Astrocyte of the hippocampus (primary cell): ENCODE data around the gene NASP.
A peak's percentile ranks its signal among the peaks of the same experiment; 100 is the strongest.

Experiments used
- DNase-seq: peaks from one replicate; pipeline ENCODE4 v3.0.0; 2011; ENCODE audit warnings: low read depth, low spot score

Gene NASP

DNA sequence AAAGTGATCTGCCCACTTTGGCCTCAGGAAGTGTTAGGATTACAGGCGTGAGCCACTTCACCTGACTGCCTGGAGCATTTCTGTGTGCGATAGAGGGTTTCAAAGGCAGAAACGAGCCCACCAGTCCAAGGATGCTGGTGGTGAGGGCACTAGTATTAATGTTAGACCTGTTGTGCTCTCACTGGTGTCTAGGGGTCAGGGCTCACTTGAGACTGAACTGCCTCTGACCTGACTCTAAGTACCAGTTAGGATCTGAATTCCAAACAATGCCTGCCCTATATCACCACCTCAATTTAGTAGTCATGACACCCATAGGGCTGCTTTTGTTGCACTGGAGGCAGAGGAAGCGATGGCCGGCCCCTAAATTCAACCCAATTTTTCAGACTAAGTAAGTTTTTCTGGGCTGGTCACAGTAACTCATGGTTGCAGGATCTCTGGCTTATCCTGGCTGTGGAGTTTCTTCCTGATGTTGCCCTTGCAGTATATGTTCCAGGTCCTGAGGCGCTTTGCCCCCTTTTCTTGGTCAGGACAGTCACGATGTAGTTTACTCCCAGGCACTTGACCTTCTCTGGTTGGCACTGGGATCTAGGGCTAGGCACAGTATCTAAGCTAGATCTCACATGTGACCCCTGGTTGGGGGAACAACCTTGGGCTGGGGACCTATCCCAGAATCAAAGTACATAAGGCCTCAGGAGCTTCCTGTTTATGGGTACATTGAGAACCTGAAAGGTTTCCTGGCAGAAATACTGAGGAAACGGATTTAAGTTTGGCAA, 35.5 kb downstream of the NASP start:
- DNase-seq, result no peak

DNA sequence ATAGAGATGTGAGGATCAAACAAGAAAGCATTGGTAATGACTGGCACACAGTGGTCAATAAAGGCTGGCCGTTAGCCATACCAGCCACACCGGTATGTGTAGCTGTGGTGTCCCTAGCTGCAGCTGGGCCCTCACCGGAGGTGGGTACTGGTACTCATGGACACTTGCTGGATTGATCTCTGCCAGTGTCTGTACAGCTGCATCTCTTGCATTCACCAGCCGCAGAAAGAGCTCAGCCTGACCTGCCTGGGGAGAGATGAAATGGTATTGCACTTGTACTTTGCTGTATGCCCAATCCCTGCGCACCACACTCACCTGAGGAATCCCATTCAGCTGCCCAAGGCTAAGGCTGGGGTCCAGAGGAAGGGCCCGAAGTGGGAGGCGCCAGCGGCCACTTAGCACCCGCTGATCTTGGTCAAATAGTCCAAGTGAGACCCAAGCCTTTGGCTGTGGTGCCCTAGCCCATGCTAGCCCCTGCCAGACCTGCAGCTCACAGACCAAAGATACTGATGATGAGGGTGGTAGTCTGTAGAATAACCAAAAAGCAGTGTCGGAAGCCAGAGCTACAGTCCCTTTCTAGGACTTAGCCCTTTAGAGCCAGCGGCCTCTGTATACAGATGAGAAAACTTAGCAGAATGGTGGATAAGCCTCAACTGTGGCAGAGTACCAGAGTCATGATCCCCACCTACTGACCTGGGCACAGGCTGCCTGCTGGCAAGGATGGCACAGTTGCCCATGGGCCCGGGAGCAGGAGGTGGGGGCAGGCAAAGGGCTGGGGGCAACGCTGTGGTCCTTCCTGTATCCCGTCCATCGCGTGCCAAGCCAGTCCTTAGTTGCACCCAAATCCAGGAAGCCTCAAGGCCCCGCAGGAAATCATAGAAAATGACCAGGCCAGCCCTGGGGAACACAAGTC, 37.0 kb downstream of the NASP start:
- DNase-seq, result no peak

GRCh38 chr1:45621501-45621836, 37.6 kb downstream of the NASP start:
- no peak for DNase-seq

DNA sequence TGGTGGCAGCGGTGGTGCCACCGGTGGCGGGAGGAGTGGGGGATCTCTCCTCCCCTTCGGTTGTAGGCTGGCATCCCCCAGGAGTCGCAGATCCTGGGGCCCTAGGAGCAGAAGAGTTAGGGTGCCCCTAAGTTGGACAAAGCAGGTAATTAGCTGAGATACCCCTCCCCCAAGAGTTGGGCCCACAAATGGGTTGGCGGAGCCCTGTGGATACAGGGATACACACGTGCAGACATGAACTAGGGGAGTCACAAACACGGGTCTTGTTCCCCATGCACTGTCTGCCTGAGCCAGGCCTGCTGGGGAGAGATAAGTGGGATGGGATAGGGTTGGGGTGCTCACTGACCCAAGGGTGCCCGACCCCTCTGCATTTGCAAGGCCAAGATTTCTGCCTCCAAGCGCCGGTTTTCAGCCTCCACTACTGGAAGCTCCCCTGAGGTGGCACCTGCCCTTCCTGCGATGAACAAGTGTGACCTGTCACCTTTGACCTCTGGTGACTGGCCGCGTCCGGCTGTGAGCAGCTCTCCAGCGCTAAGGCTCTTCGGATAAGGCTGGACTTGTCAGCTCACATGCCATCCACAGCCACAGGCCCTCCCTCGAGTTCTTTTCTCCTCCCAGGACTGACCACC, 38.2 kb downstream of the NASP start:
- no peak for DNase-seq

- DNase-seq, result no peak
Observed at GRCh38 chr1:45622524-45623394, 38.9 kb downstream of the NASP start.

DNA sequence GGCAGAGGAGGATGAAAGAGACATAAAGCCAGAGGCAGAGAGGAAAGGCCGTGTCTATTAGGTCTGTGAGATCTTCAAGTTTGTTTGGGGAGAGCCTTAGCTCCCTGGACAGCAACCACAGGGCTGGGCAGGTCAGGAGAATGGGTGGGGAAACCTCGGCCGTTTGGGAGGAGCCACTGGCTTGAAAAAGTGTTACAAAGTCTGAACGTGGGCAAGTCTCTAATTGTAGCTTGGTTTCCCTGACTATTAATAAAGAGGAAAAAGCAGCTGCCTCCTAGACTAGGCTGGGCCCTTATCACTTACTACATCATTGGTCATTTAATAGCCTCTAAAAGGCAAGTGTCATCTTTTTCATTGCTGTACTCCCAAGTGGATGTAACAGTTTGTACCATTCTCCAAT, 40.1 kb downstream of the NASP start, which contains the start of gene CCDC17:
TSS of gene CCDC17 (minus strand) at position 83 of the 400 bp plus-strand sequence. CDS start 145 bp downstream, outside the sequence.
- DNase-seq, result no peak

DNA sequence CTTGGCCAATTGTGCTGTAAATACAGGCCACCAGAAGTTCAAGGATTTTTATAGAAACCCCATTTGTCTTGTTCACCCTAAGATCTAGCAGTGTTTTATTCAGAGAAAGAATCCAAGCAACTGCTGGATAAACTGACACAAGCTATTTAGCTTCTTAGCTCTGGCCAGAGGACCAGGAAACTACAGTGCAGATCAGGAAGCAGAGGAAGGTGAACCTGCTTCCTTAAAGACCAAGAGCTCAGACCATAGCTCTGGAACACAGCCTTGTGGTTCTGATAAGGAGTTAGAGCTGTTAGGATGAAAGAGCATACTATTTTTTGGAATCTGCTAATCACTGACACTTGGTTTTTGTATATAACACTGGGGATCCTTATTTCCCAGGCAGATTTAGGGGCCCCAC, 45.2 kb downstream of the NASP start:
- DNase-seq, result no peak

DNA sequence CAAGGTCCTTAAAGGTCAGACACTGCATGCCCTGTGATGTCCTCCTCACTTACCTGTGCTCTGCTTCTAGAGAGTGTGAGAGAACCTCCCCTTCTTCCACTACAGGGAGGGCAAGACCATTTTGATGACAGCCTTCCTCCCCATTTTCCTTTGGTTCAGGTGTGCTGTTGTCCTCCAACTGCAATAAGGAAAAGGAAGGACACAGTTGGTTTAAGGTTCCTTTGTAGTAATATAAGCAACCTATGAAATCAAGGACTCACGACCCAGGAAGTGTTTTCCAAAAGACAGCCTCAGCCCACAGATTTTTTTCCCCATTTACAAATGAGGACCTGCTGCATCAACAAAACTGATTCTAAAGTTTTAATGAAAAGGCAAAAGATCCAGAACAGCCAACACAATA, 46.6 kb downstream of the NASP start:
- DNase-seq, result no peak

- DNase-seq, result no peak
Observed at GRCh38 chr1:45635211-45635610, 51.4 kb downstream of the NASP start.

GRCh38 chr1:45640293-45640692, 56.5 kb downstream of the NASP start:
- no peak for DNase-seq

- DNase-seq, result no peak
Observed at GRCh38 chr1:45643321-45643720, 59.5 kb downstream of the NASP start.

DNA sequence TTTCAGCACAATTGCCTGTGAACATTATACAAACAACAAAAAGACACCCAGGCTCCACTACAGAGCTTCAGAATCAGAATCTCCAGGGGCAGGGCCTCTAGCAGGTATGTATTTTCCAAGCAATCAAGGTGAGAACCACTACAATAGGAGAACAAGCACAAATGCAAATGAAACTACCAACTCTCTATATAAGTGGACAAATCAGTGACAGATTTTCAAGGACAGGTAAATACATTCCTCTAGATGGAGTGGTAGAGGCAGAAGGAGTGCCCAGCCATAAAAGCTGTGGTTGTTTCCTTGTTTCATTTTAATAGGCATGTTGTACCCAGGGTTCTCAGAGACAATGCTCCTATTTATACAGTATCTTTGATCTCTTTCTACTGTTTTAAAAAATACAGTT, 60.1 kb downstream of the NASP start:
- peak; percentile 21 for DNase-seq

DNA sequence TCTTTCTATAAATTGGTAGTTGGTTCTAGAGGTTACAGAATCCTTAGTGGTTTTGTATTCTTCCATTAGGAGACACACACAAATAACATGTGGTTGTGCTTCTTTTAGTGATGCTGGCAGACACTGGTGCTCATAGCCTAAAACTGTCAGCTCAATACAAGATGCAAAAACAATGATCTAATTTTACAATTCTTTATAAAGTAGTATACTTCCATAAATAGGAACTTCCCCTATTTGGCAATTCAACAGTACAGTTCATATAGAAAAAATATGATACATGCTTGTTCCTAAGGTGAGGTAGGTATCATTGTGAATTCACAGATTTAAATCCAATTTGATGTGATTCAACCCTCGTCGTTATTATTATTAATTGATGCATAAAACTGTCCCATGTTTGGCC, 60.8 kb downstream of the NASP start:
- DNase-seq, result no peak

DNA sequence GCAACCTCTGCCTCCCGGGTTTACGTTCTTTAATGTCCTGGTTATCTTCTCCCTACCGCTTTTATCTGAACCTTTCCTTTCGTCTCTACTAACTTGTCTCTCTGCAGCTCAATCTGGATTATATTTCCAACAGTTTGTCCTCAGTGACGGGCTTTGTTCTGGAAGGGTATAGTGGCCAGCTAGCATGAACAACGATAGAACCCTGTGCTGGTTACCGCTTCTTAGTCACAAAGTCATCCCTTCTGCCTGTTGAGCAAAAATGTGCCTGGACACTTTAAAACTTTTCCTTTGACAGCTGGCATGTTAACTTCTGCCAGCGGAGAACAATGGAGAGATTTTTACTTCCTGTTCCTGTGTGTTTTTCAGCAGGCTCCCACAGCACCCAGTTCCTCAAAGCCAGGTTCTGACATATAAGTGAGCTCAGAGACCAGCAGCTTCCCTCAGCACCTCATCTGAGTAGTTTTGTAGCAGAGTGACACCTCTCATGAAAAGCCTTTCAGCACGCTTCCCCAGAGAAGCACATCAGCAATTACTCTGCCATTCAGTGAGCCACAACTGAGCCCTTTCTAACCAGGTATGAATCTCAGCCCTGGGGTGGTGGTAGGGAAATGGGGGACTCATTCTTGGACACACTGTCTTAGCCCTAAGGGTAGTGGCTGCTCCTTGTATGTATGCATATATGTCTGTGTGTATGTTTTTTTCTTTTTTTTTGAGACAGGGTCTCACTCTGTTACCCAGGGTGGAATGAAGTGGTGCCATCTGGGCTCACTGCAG, 63.6 kb downstream of the NASP start:
- peak; percentile 8 for DNase-seq

DNA sequence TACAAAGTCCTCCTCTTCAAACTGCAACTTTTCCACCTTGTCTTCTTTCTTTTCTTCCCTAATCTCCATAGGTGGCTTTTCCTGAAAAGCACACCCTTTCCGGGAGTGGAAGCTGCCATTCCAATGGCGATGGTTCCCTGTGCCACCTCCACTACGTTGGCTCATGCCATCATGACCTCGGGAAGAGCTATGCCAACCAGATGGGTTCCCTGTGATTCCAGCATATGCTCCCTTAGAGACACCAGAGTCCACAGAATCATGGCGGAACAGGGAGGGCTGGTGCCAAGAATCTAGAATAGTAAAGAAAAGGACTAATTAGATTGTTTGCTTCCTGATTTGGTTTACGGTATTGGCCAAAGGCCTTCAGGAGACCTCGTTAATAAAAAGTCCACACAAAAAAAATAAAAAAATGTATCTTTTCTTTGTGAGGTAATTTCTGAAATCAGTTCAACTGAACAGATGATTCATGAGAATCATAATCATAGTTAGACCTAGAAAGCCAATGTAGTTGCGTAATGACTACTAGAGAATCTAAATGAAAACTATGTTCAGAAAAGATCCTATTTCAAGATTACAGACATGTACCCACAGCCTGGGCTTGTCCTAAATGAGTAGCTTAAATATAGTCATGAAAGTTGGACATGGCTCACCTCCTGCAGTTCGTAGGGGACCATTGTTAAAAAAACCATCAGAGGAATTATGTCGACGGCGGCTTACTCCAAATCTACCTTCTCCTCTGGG, 70.9 kb downstream of the NASP start:
- no peak for DNase-seq

DNA sequence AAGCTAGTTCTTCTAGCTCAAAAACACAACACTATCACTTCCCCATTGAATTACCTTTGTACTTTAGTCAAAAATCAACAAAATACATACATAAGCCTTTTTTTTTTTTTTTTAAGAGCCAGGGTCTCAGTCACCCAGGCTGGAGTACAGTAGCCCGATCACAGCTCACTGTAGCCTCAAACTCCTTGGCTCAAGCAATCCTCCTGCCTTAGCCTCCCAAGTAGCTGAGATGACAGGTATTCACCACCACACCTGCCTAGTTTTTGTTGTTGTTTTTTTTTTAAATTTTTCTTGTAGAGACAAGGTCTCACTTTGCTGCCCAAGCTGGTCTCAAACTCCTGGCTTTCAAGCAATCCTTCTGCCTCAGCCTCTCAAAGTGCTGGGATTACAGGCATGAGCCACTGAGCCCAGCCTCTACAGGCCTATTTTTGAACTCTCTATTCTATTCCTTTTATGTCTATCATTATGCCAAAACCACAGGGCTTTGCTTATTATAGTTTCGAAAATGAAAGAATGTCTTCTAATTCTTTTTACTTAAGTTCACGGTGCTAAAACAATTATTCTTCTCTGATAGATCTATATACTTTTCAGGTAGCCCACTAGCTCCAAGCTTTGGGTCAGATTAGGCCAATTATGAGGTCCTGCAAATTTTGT, 72.9 kb downstream of the NASP start:
- DNase-seq, result no peak

DNA sequence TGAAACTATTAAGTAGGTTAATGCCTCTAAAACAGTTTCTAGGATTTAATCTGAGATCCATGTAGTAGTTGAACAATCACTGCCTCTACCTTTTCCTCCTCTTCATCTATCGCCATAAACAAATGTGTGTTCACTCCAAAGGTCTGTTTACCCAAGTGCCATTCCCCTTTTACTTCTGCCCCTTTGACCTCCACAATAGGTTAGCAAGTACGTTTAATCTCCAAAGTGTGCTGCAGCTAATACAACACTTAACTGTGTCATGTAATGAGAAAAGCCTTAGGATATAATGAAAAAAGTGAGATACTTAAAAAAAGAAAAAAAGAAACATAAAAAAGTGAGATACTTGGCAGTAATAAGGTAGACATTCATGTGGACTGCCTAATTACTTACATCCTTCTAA, 74.3 kb downstream of the NASP start:
- DNase-seq, result no peak

DNA sequence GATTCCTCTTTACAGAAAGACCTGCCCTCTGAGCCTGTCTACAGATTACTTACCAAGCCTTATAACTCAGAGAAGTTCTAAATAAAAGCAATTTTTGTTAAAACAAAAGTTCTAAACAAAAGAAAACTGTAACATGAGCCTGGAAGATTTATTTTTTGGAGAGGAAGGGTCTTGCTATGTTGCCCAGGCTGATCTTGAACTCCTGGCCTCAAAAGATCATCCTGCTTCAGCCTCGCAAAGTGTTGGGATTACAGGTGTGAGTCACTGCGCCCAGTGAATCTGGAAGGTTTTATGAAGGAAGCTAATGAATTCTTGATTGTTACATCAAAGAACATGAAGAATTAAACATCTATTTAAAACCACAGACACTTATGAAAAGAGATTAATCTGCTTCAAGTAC, 75.4 kb downstream of the NASP start:
- no peak for DNase-seq

DNA sequence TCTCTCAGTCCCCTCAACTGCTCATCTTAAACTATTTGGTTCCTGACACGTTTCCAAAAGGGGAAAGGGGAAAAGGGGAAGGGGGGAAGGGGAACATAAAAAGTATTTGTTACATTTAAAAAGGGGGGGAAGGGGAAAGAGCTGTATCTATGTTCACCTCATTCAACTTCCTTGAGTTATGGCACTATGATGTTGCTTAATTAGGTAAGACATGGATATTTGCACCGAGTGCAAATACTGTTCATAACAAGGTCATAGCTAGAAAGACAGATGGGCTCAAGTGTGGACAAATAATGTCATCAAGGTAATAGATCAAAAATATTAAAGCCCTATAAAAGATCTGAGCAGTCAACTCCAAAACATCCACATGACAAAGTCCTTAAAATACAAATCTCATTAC, 76.5 kb downstream of the NASP start:
- DNase-seq, result no peak
